ENCODE results near the gene INPP5D.
A peak's percentile ranks its signal among the peaks of the same experiment; 100 is the strongest.

Gene INPP5D

GRCh38 chr2:233171344-233171743, 111.2 kb downstream of the INPP5D start:
- H3K4me3 ChIP-seq (replicated peaks in 1 of 2; ENCODE audit: low read depth in 2 of 2, low read length in 2 of 2): no peak overlapping the region
- no peak for DNase-seq (ENCODE audit: low read depth in 2 of 2)
- no peak for TF ChIP-seq CTCF (IDR thresholded peaks at IDR 0.05; ENCODE audit: low read depth, low read length)

GRCh38 chr2:233173115-233173514, 113.0 kb downstream of the INPP5D start:
- TF ChIP-seq CTCF (IDR thresholded peaks at IDR 0.05; ENCODE audit: low read depth, low read length): no peak
- DNase-seq (ENCODE audit: low read depth in 2 of 2): no peak
- H3K4me3 ChIP-seq (replicated peaks in 1 of 2; ENCODE audit: low read depth in 2 of 2, low read length in 2 of 2): no peak overlapping the region

- peak in 1 of 2 donors; percentile 28 for DNase-seq (ENCODE audit: low read depth in 2 of 2)
- TF ChIP-seq CTCF (IDR thresholded peaks at IDR 0.05; ENCODE audit: low read depth, low read length): no peak
- H3K4me3 ChIP-seq (replicated peaks in 1 of 2; ENCODE audit: low read depth in 2 of 2, low read length in 2 of 2): no peak overlapping the region
Observed at GRCh38 chr2:233174137-233174536, 114.0 kb downstream of the INPP5D start.

- peak in 1 of 2 donors; percentile 43 for DNase-seq (ENCODE audit: low read depth in 2 of 2)
- no peak for TF ChIP-seq CTCF (IDR thresholded peaks at IDR 0.05; ENCODE audit: low read depth, low read length)
- no peak overlapping the region for H3K4me3 ChIP-seq (replicated peaks in 1 of 2; ENCODE audit: low read depth in 2 of 2, low read length in 2 of 2)
Observed at GRCh38 chr2:233178994-233179847, 119.1 kb downstream of the INPP5D start.

GRCh38 chr2:233179848-233180366, 119.8 kb downstream of the INPP5D start:
- DNase-seq (ENCODE audit: low read depth in 2 of 2): no peak
- no peak for TF ChIP-seq CTCF (IDR thresholded peaks at IDR 0.05; ENCODE audit: low read depth, low read length)
- no peak overlapping the region for H3K4me3 ChIP-seq (replicated peaks in 1 of 2; ENCODE audit: low read depth in 2 of 2, low read length in 2 of 2)

GRCh38 chr2:233183869-233184418, 123.8 kb downstream of the INPP5D start:
- H3K4me3 ChIP-seq (replicated peaks in 1 of 2; ENCODE audit: low read depth in 2 of 2, low read length in 2 of 2): no peak overlapping the region
- TF ChIP-seq CTCF (IDR thresholded peaks at IDR 0.05; ENCODE audit: low read depth, low read length): no peak
- DNase-seq (ENCODE audit: low read depth in 2 of 2): no peak
